ENCODE results near the gene NFATC2IP. TPM values are rescaled to one million over a fixed set of nuclear protein-coding genes. Genes with fewer than 3 reads are reported as not detected.

Gene NFATC2IP
- polyA plus RNA-seq, 1 experiment, result 22.3 TPM

DNA sequence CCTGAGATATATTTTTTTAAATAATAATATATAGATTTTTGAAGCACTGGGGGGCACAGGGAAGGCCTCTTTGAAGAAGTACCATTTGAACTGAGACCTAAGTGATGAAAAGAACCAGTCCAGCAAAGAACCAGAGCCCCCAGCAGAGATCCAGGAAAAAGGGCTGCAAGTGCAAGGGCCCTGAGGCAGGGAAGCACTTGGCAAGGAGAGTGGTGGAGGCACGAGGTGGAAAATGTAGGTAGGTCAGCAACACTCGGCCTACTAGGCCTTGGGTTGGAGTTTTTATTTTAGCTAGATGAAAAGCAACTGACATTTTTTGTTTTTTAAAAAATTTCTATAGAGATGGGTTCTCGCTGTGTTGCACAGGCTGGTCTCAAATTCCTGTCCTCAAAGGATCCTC is 20.5 kb upstream of the NFATC2IP start:
- POLR2A ChIA-PET, result no interaction called here
- CTCF ChIA-PET, result interaction anchor here (2.0 kb wide), 1 partner anchor 15 kb away, joined by 8 read pairs; no protein-coding TSS in a partner anchor

DNA sequence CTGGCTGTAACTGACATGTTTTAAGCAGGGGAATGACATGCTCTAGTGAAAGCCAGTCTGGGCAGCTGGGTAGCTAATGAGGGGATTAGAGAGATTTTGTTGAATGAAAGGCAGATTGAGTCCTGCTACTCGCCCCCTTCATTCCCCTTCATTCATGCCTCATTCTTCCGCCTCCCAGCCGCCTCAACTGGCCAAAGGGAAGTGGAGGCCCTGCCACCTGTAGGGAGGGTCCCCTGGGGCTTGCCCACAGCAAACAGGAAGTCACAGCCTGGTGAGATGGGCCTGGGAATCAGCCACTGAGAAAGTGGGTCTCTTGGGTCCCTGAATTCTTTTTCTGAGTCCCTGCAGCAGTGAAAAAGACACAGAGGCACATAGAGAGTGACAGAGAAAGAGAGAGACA is 20.1 kb upstream of the NFATC2IP start:
- Histone ChIP-seq H3K27ac (ENCODE audit: low read depth, low read length) (no peak overlapping the region), H3K9me3 (ENCODE audit: control insufficient read depth, insufficient read depth, low read length) (no peaks in the 10 kb centered on the region), H3K27me3 (ENCODE audit: control insufficient read depth, insufficient read depth, low read length) (no peaks in the 10 kb centered on the region), H3K4me3 (ENCODE audit: low read depth, low read length) (no peak overlapping the region)
- no peak for DNase-seq (ENCODE audit: low read depth, low spot score)
- TF ChIP-seq CTCF (IDR thresholded peaks at IDR 0.05; ENCODE audit: low read depth, low read length), result no peak
- CTCF ChIA-PET, result no interaction called here
- POLR2A ChIA-PET, result no interaction called here

More for the DNA sequence above, 20.5 kb upstream of the NFATC2IP start:
- H3K27ac ChIP-seq (ENCODE audit: low read depth, low read length), result no peak overlapping the region
- no peaks in the 10 kb centered on the region; the same call in 1 of the 2 replicates for H3K9me3 ChIP-seq (ENCODE audit: control insufficient read depth, insufficient read depth, low read length)
- no peak for TF ChIP-seq CTCF (IDR thresholded peaks at IDR 0.05; ENCODE audit: low read depth, low read length)
- no peak for DNase-seq (ENCODE audit: low read depth, low spot score)
- H3K4me3 ChIP-seq (ENCODE audit: low read depth, low read length), result no peak overlapping the region
- no peaks in the 10 kb centered on the region for H3K27me3 ChIP-seq (ENCODE audit: control insufficient read depth, insufficient read depth, low read length)

GRCh38 chr16:28931801-28932225 is 18.9 kb upstream of the NFATC2IP start, which contains the start of gene CD19:
Gene CD19 (plus strand): TSS chr16:28931971. CDS start chr16:28932001, 30 bp downstream.
- no peak within 1 kb of the TSS for H3K27ac ChIP-seq (ENCODE audit: low read depth, low read length)
- H3K4me3 ChIP-seq (ENCODE audit: low read depth, low read length), result no peak within 1 kb of the TSS
- peaks cover 5% of the 10 kb centered on the region; the same call in 1 of the 2 replicates for H3K9me3 ChIP-seq (ENCODE audit: control insufficient read depth, insufficient read depth, low read length)
- H3K27me3 ChIP-seq (ENCODE audit: control insufficient read depth, insufficient read depth, low read length), result no peaks in the 10 kb centered on the region
- TF ChIP-seq CTCF (IDR thresholded peaks at IDR 0.05; ENCODE audit: low read depth, low read length), result no peak
- POLR2A ChIA-PET, result no interaction called here
- CTCF ChIA-PET, result interaction anchor here (0.6 to 1.4 kb wide), 2 partner anchors 14 to 79 kb away, joined by 3 to 5 read pairs; no protein-coding TSS in a partner anchor
- DNase-seq (ENCODE audit: low read depth, low spot score), result no peak

DNA sequence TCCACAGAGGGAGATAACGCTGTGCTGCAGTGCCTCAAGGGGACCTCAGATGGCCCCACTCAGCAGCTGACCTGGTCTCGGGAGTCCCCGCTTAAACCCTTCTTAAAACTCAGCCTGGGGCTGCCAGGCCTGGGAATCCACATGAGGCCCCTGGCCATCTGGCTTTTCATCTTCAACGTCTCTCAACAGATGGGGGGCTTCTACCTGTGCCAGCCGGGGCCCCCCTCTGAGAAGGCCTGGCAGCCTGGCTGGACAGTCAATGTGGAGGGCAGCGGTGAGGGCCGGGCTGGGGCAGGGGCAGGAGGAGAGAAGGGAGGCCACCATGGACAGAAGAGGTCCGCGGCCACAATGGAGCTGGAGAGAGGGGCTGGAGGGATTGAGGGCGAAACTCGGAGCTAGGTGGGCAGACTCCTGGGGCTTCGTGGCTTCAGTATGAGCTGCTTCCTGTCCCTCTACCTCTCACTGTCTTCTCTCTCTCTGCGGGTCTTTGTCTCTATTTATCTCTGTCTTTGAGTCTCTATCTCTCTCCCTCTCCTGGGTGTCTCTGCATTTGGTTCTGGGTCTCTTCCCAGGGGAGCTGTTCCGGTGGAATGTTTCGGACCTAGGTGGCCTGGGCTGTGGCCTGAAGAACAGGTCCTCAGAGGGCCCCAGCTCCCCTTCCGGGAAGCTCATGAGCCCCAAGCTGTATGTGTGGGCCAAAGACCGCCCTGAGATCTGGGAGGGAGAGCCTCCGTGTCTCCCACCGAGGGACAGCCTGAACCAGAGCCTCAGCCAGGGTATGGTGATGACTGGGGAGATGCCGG is 18.2 kb upstream of the NFATC2IP start:
- DNase-seq (ENCODE audit: low read depth, low spot score), result no peak
- H3K27me3 ChIP-seq (ENCODE audit: control insufficient read depth, insufficient read depth, low read length), result no peaks in the 10 kb centered on the region
- H3K9me3 ChIP-seq (ENCODE audit: control insufficient read depth, insufficient read depth, low read length), result peaks cover 7% of the 10 kb centered on the region; the same call in 1 of the 2 replicates
- no peak overlapping the region for H3K27ac ChIP-seq (ENCODE audit: low read depth, low read length)
- TF ChIP-seq CTCF (IDR thresholded peaks at IDR 0.05; ENCODE audit: low read depth, low read length), result no peak
- POLR2A ChIA-PET, result interaction anchor here (0.6 kb wide), 1 partner anchor 53 kb away, joined by 6 read pairs; no protein-coding TSS in a partner anchor
- H3K4me3 ChIP-seq (ENCODE audit: low read depth, low read length), result no peak overlapping the region
- CTCF ChIA-PET, result interaction anchor here (1.4 kb wide), 1 partner anchor 13 kb away, joined by 5 read pairs; no protein-coding TSS in a partner anchor

DNA sequence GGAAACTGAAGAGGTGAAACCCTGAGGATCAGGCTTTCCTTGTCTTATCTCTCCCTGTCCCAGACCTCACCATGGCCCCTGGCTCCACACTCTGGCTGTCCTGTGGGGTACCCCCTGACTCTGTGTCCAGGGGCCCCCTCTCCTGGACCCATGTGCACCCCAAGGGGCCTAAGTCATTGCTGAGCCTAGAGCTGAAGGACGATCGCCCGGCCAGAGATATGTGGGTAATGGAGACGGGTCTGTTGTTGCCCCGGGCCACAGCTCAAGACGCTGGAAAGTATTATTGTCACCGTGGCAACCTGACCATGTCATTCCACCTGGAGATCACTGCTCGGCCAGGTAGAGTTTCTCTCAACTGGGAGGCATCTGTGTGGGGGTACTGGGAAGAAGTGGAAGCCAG is 17.6 kb upstream of the NFATC2IP start:
- CTCF ChIA-PET, result interaction anchor here (0.6 kb wide), 1 partner anchor 110 kb away, joined by 3 read pairs; the partner anchor contains the start of gene ATXN2L
- DNase-seq (ENCODE audit: low read depth, low spot score), result no peak
- POLR2A ChIA-PET, result no interaction called here

More for the DNA sequence above, 17.6 kb upstream of the NFATC2IP start:
- TF ChIP-seq CTCF (IDR thresholded peaks at IDR 0.05; ENCODE audit: low read depth, low read length), result no peak
- Histone ChIP-seq H3K4me3 (ENCODE audit: low read depth, low read length) (no peak overlapping the region), H3K27me3 (ENCODE audit: control insufficient read depth, insufficient read depth, low read length) (no peaks in the 10 kb centered on the region), H3K27ac (ENCODE audit: low read depth, low read length) (no peak overlapping the region), H3K9me3 (ENCODE audit: control insufficient read depth, insufficient read depth, low read length) (peaks cover 7% of the 10 kb centered on the region; the same call in 1 of the 2 replicates)

Measured in AG04450 (cell line).